GM12891 (cell line): Measurements from ENCODE around the gene OPCML.

ENCODE experiments used
- POLR2A ChIP-seq: IDR thresholded peaks from 2 replicates; pipeline ENCODE4 v1.6.1; 2011; ENCODE audit warnings: low read depth, low read length, control low read depth
- POLR2AphosphoS5 ChIP-seq: IDR thresholded peaks from 2 replicates; pipeline ENCODE4 v1.6.1; 2011; ENCODE audit warnings: low read depth, low read length, control low read depth

GRCh38 chr11:133520707-133521106 is 11.6 kb downstream of the OPCML start:
- no peak for TF ChIP-seq POLR2A
- no peak for TF ChIP-seq POLR2AphosphoS5
